Activated T-helper 2 cell treated with anti-CD3 and anti-CD28 coated beads, Interferon-gamma antibody, Interleukin-2, Interleukin-4, amounts not matched to agents 10 μg/mL and 5 μg/mL and 100 μg/mL, durations not matched to agents 14 hours and 24 hours and 36 hours (primary cell): ENCODE data around the gene USP12. TPM values are rescaled to one million over a fixed set of nuclear protein-coding genes. Genes with fewer than 3 reads are reported as not detected.

Experiments
- DNase-seq: peaks from one replicate; pipeline ENCODE4 v3.0.0; 2021; ENCODE audit warnings: low spot score
- H3K27ac Mint-ChIP-seq: one replicate; pipeline ENCODE4 v1.8.0; 2021; ENCODE audit warnings: mixed read lengths
- H3K27me3 Mint-ChIP-seq: one replicate; pipeline ENCODE4 v1.8.0; 2021; ENCODE audit warnings: low read depth, mixed read lengths
- H3K36me3 Mint-ChIP-seq: one replicate; pipeline ENCODE4 v1.8.0; 2021; ENCODE audit warnings: low read depth, mixed read lengths
- H3K4me1 Mint-ChIP-seq: one replicate; pipeline ENCODE4 v1.8.0; 2021; ENCODE audit warnings: low read depth, mixed read lengths
- H3K4me3 Mint-ChIP-seq: one replicate; pipeline ENCODE4 v1.8.0; 2021; ENCODE audit warnings: low read depth, mild to moderate bottlenecking, moderate library complexity, mixed read lengths
- H3K9me3 Mint-ChIP-seq: one replicate; pipeline ENCODE4 v1.8.0; 2021; ENCODE audit warnings: mixed read lengths
- intact Hi-C: fragments of 100-400 bp; cut with micrococcal nuclease; formaldehyde crosslinking; loops from one replicate; pipeline ENCODE4 v1.15.1; 2023
- total RNA-seq: library from RNA; stranded (reverse); gene quantifications from 2 replicates; pipeline ENCODE4 v1.2.3, GENCODE V29; 2022

The USP12 gene
- total RNA-seq, 1 donor from 2014 or later, result 40.8 TPM

- intact Hi-C loops, result no loop called here
- Mint-ChIP-seq H3K4me3 (no peak overlapping the region), H3K36me3 (no peaks in the 10 kb centered on the region), H3K27ac (no peak overlapping the region), H3K9me3 (no peaks in the 10 kb centered on the region), H3K4me1 (peaks cover 11% of the 10 kb centered on the region), H3K27me3 (peaks cover 11% of the 10 kb centered on the region)
- DNase-seq, result no peak
These were observed 146.7 kb downstream of the USP12 start for GRCh38 chr13:27024776-27025492.

GRCh38 chr13:27024074-27024461 is 147.5 kb downstream of the USP12 start:
- H3K36me3 Mint-ChIP-seq, result no peaks in the 10 kb centered on the region
- DNase-seq, result no peak
- H3K4me1 Mint-ChIP-seq, result peaks cover 11% of the 10 kb centered on the region
- H3K9me3 Mint-ChIP-seq, result no peaks in the 10 kb centered on the region
- peaks cover 6% of the 10 kb centered on the region for H3K27me3 Mint-ChIP-seq
- H3K4me3 Mint-ChIP-seq, result no peak overlapping the region
- H3K27ac Mint-ChIP-seq, result no peak overlapping the region
- intact Hi-C loops, result no loop called here

- no peak for DNase-seq
- H3K9me3 Mint-ChIP-seq, result no peaks in the 10 kb centered on the region
- H3K4me1 Mint-ChIP-seq, result peaks cover 11% of the 10 kb centered on the region
- intact Hi-C loops, result loop anchor here (1.0 kb wide), 2 partner anchors 26 to 108 kb away; no protein-coding TSS in a partner anchor
- H3K27me3 Mint-ChIP-seq, result peaks cover 4% of the 10 kb centered on the region
- H3K4me3 Mint-ChIP-seq, result no peak overlapping the region
- H3K27ac Mint-ChIP-seq, result peak overlapping the region; percentile 21
- no peaks in the 10 kb centered on the region for H3K36me3 Mint-ChIP-seq
These were observed 148.1 kb downstream of the USP12 start for GRCh38 chr13:27023385-27024073.

- Mint-ChIP-seq H3K27ac (peak overlapping the region; percentile 31), H3K9me3 (no peaks in the 10 kb centered on the region), H3K4me3 (no peak overlapping the region), H3K4me1 (peaks cover 11% of the 10 kb centered on the region), H3K27me3 (peaks cover 2% of the 10 kb centered on the region), H3K36me3 (no peaks in the 10 kb centered on the region)
- DNase-seq, result no peak
- intact Hi-C loops, result loop anchor here (1.0 kb wide), 2 partner anchors 25 to 109 kb away; no protein-coding TSS in a partner anchor
These were observed 148.9 kb downstream of the USP12 start for GRCh38 chr13:27022571-27023311.

GRCh38 chr13:27020415-27020814 is 151.2 kb downstream of the USP12 start:
- Mint-ChIP-seq H3K4me1 (peaks cover 8% of the 10 kb centered on the region), H3K9me3 (no peaks in the 10 kb centered on the region), H3K36me3 (no peaks in the 10 kb centered on the region), H3K27ac (no peak overlapping the region), H3K4me3 (no peak overlapping the region), H3K27me3 (peaks cover 2% of the 10 kb centered on the region)
- intact Hi-C loops, result no loop called here
- DNase-seq, result no peak

- Mint-ChIP-seq H3K4me3 (no peak overlapping the region), H3K27me3 (peaks cover 4% of the 10 kb centered on the region), H3K9me3 (no peaks in the 10 kb centered on the region), H3K27ac (no peak overlapping the region), H3K4me1 (peaks cover 8% of the 10 kb centered on the region), H3K36me3 (no peaks in the 10 kb centered on the region)
- intact Hi-C loops, result no loop called here
- DNase-seq, result no peak
These were observed 152.7 kb downstream of the USP12 start for GRCh38 chr13:27018882-27019281.

GRCh38 chr13:27018344-27018861 is 153.2 kb downstream of the USP12 start:
- H3K27me3 Mint-ChIP-seq, result peaks cover 4% of the 10 kb centered on the region
- H3K36me3 Mint-ChIP-seq, result no peaks in the 10 kb centered on the region
- no peak for DNase-seq
- no peak overlapping the region for H3K4me3 Mint-ChIP-seq
- intact Hi-C loops, result no loop called here
- peaks cover 3% of the 10 kb centered on the region for H3K4me1 Mint-ChIP-seq
- no peaks in the 10 kb centered on the region for H3K9me3 Mint-ChIP-seq
- no peak overlapping the region for H3K27ac Mint-ChIP-seq

- no peak overlapping the region for H3K4me3 Mint-ChIP-seq
- H3K9me3 Mint-ChIP-seq, result no peaks in the 10 kb centered on the region
- no peak for DNase-seq
- H3K36me3 Mint-ChIP-seq, result no peaks in the 10 kb centered on the region
- intact Hi-C loops, result no loop called here
- H3K27me3 Mint-ChIP-seq, result peaks cover 6% of the 10 kb centered on the region
- H3K4me1 Mint-ChIP-seq, result peaks cover 2% of the 10 kb centered on the region
- H3K27ac Mint-ChIP-seq, result no peak overlapping the region
These were observed 154.7 kb downstream of the USP12 start for GRCh38 chr13:27016875-27017274.

Other genes starting within 250 kb of the USP12 start
- gene RPL21, start 79.7 kb upstream of the USP12 start, total RNA-seq, result 1,112 and 1,127 TPM in 2 replicates
- gene RASL11A, start 99.0 kb upstream of the USP12 start, total RNA-seq, result 1.3 and 1.7 TPM in 2 replicates